IPS DF 6.9 (cell line): ENCODE data around the gene SV2C.
"Not testable (repeated sequence)": the region's sequence is repeated elsewhere in the genome, so short reads cannot be mapped to it uniquely, and the experiment has no call there.

Experiments
- DNase-seq: peaks from one replicate; pipeline ENCODE4 v3.0.0-alpha.2; 2013; ENCODE audit warnings: low read depth, low spot score
- H3K27ac ChIP-seq: one replicate; pipeline ENCODE4 v1.5.1; 2013; ENCODE audit warnings: low read length, control low read depth
- H3K27me3 ChIP-seq: 2 replicates; pipeline ENCODE4 v1.6.1; 2013; ENCODE audit warnings: mild to moderate bottlenecking, low read length; ENCODE audit not compliant: control insufficient read depth, insufficient read depth
- H3K36me3 ChIP-seq: 2 replicates; pipeline ENCODE4 v1.6.1; 2013; ENCODE audit warnings: low read length; ENCODE audit not compliant: control insufficient read depth, insufficient read depth
- H3K4me1 ChIP-seq: 2 replicates; pipeline ENCODE4 v1.6.1; 2013; ENCODE audit warnings: low read length; ENCODE audit not compliant: control insufficient read depth, insufficient read depth
- H3K4me3 ChIP-seq: 2 replicates; pipeline ENCODE4 v1.5.1; 2013; ENCODE audit warnings: mild to moderate bottlenecking, low read length
- H3K9me3 ChIP-seq: 2 replicates; pipeline ENCODE4 v1.6.1; 2013; ENCODE audit warnings: low read length, inconsistent platforms; ENCODE audit not compliant: control insufficient read depth, insufficient read depth
- WGBS: extraction: QIAGEN DNeasy Blood & Tissue Kit; methylation state at CpG from one replicate; pipeline ENCODE4 v1.1.7; 2013; ENCODE audit warnings: mixed read lengths, missing lambda C conversion rate; ENCODE audit not compliant: insufficient read length, insufficient coverage; 5-methylcytosine and 5-hydroxymethylcytosine counted together

SV2C gene

DNA sequence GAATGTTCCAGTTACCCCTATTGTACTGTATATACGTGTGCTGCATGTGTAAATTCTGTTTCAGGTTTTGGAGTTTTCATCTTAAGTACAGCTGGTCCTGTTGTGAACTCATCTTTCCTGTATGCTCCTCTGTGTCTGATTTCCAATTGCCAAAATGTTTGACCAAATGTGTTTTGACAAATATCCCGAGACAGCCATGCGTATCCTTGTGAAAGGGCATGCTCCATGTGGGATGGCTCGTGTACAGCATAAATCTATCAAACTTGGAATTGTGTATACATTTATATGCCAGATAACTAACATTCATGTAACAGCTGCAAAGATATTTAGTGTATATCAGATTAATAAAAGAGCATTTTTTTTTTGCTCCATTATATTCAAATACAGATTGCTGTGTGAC is 250.4 kb downstream of the SV2C start:
- Histone ChIP-seq H3K36me3 (no peaks in the 10 kb centered on the region), H3K27ac (no peak overlapping the region), H3K27me3 (no peaks in the 10 kb centered on the region), H3K4me3 (no peak overlapping the region), H3K4me1 (peaks cover 2% of the 10 kb centered on the region; the same call in 1 of the 2 replicates), H3K9me3 (no peaks in the 10 kb centered on the region)
- DNase-seq: no peak
- no CpG with 5 or more reads among the region's 4 CpGs for WGBS

DNA sequence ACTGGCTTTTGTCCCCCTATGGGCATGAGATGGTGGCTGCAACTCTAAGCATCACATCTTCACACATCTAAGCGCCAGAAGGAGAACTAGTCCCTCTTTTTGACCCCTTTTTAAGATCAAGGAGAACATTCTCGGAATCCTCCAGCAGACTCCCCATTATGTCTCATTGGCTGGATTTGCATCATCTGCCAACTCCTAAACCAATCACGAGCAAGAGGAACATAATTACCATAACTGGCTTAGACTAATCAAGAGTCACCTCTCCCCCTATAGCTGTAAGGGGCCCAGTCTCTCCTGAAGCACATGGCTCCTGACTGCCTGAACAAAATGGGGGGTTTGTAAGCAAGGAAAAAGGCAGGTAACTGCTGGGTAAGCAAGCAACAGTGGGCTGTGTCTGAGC is 251.4 kb downstream of the SV2C start:
- DNase-seq: no peak
- Histone ChIP-seq H3K9me3 (no peaks in the 10 kb centered on the region), H3K4me1 (peaks cover 2% of the 10 kb centered on the region; the same call in 1 of the 2 replicates), H3K27me3 (no peaks in the 10 kb centered on the region), H3K4me3 (no peak overlapping the region), H3K27ac (no peak overlapping the region), H3K36me3 (no peaks in the 10 kb centered on the region)
- WGBS: no CpG with 5 or more reads among the region's 3 CpGs

DNA sequence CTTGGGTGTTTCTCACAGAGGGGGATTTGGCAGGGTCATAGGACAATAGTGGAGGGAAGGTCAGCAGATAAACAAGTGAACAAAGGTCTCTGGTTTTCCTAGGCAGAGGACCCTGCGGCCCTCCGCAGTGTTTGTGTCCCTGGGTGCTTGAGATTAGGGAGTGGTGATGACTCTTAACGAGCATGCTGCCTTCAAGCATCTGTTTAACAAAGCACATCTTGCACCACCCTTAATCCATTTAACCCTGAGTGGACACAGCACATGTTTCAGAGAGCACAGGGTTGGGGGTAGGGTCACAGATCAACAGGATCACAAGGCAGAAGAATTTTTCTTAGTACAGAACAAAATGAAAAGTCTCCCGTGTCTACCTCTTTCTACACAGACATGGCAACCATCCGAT is 252.3 kb downstream of the SV2C start:
- not testable (repeated sequence) for DNase-seq, H3K9me3 ChIP-seq, H3K27me3 ChIP-seq, H3K27ac ChIP-seq, H3K36me3 ChIP-seq, H3K4me3 ChIP-seq, H3K4me1 ChIP-seq
- no CpG with 5 or more reads among the region's 5 CpGs for WGBS

DNA sequence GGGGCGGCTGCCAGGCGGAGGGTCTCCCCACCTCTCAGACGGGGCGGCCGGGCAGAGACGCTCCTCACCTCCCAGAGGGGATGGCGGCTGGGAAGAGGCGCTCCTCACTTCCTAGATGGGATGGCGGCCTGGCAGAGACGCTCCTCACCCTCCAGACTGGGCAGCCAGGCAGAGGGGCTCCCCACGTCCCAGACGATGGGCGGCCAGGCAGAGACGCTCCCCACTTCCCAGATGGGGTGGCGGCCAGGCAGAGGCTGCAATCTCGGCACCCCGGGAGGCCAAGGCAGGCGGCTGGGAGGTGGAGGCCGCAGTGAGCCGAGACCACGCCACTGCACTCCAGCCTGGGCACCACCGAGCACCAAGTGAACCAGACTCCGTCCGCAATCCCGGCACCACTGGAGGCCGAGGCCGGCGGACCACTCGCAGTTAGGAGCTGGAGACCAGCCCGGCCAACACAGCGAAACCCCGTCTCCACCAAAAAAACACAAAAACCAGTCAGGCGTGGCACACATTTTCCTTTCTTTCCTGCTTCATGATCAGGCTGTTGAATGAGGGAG is 253.1 kb downstream of the SV2C start:
- no CpG with 5 or more reads among the region's 33 CpGs for WGBS
- H3K36me3 ChIP-seq, H3K27ac ChIP-seq, H3K9me3 ChIP-seq, H3K27me3 ChIP-seq, DNase-seq, H3K4me1 ChIP-seq, H3K4me3 ChIP-seq: not testable (repeated sequence)

DNA sequence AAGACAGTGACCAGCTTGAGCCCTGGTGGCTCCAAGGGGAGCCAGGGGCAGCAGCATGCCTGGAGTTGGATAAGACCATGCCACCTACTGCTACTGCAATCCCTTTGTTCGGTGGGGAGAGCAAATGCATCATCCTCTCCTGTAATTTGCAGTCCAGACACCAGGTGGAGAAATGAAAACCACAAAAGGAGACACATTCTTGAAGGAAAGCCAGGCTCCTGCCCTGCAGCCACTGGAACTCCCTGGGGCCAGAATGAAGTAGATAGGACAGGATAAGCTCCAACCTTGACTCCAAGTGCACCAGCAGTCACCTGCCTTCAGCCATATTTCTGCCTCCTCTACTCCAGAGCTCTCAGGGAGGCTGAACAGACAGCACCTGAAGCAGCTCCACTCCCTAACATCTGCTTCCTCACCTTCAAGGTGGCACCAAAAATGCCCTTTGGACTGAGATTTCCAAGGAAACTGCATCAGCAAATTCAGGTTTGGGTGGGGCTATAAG is 254.8 kb downstream of the SV2C start:
- H3K9me3 ChIP-seq: no peaks in the 10 kb centered on the region
- H3K27me3 ChIP-seq: no peaks in the 10 kb centered on the region
- H3K36me3 ChIP-seq: no peaks in the 10 kb centered on the region
- H3K27ac ChIP-seq: no peak overlapping the region
- no CpG with 5 or more reads among the region's 1 CpG for WGBS
- no peak overlapping the region for H3K4me3 ChIP-seq
- H3K4me1 ChIP-seq: peaks cover 3% of the 10 kb centered on the region; the same call in 1 of the 2 replicates
- DNase-seq: peak; percentile 87

DNA sequence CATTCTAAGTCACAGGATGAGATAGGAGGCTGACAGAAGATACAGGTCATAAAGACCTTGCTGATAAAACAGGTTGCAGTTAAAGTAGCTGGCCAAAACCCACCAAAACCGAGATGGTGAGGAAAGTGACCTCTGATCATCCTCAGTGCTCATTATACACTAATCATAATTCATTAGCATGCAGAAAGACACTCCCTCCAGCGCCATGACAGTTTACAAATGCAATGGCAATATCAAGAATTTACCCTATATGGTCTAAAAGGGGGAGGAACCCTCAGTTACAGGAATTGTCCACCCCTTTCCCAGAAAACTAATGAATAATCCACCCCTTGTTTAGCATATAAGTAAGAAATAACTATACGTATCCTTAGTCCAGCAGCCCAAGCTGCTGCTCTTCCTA is 256.7 kb downstream of the SV2C start:
- Histone ChIP-seq H3K36me3 (no peaks in the 10 kb centered on the region), H3K4me3 (no peak overlapping the region), H3K9me3 (no peaks in the 10 kb centered on the region), H3K4me1 (peaks cover 3% of the 10 kb centered on the region; the same call in 1 of the 2 replicates), H3K27me3 (no peaks in the 10 kb centered on the region), H3K27ac (no peak overlapping the region)
- no peak for DNase-seq
- no CpG with 5 or more reads among the region's 3 CpGs for WGBS

DNA sequence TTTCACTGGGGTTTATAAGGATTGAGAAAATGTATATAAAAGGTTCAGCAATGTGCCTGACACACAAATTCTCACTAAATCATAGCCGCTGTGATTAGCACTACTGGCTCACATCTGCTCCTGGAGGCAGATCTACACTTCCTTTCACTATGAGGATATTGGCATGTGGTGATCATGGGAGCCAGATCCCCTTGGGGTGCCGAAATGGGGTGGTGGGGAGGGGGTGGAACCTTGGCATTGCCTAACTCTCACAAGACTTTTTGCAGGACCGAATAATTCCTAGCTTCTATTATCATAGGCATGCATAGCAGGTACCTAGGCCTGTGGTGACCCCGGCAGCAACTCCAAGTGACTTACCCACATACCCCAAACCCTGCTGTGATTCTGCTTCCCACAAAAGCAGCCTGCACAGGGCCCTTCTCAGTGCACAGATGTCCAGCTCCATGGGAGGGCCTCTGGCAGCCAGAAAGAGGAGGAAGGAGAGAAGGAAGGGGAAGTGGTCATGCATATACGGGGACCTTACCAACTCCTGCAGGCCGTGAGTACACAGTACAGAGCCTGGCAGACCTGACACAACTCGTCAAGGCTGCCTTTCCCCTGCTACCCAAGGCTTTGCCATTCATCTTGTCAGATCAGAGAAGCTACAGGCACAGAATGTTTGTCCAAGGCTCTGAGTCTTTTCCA is 258.6 kb downstream of the SV2C start:
- WGBS: no CpG with 5 or more reads among the region's 7 CpGs
- no peaks in the 10 kb centered on the region for H3K9me3 ChIP-seq
- H3K4me1 ChIP-seq: peaks cover 3% of the 10 kb centered on the region; the same call in 1 of the 2 replicates
- H3K4me3 ChIP-seq: no peak overlapping the region
- DNase-seq: no peak
- H3K27me3 ChIP-seq: no peaks in the 10 kb centered on the region
- H3K27ac ChIP-seq: no peak overlapping the region
- H3K36me3 ChIP-seq: no peaks in the 10 kb centered on the region

DNA sequence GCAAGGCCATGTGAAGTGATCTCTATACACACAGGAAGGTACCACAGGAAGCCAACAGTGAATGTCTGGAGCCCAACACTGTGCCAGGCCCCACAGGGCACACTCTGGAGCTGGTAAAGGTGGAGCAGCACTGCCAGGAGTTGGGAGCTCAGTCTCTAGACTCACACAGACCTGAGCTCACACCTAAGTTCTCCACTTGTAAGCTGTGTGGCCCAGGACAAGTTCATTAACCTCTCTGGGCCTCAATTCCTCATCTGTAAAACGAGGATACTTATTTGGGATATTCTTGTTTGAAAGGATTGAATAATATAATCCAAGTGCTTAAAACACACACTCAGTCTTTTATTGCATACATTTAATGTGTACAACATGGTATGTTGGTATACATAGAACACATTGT is 259.3 kb downstream of the SV2C start:
- Histone ChIP-seq H3K36me3 (no peaks in the 10 kb centered on the region), H3K27me3 (no peaks in the 10 kb centered on the region), H3K9me3 (no peaks in the 10 kb centered on the region), H3K4me3 (no peak overlapping the region), H3K27ac (no peak overlapping the region), H3K4me1 (peaks cover 3% of the 10 kb centered on the region; the same call in 1 of the 2 replicates)
- no CpG with 5 or more reads among the region's 1 CpG for WGBS
- DNase-seq: no peak

DNA sequence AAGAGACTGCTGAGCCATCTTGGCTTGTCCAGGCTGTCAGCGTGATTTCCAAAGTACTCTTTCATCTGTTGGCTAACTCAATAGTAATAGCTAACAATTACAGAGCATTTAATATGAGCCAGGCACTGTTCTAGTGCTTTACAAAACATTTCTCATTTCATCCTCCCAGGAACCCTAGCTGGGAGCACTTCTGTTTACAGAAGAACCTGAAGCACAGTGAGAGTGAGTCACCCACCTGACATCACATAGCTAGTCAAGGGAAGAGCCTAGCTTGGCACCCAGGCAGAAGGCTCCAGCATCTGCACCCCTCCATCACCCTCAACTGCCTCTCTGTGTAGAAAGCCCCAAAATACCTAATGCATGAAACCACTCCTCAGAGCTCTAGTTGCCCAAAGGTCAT is 262.4 kb downstream of the SV2C start:
- DNase-seq: no peak
- no peak overlapping the region for H3K27ac ChIP-seq
- WGBS: no CpG with 5 or more reads among the region's 1 CpG
- H3K36me3 ChIP-seq: no peaks in the 10 kb centered on the region
- H3K4me3 ChIP-seq: no peak overlapping the region
- 0 out of 2 replicates have a peak, but pooled peaks cover 1% of the 10 kb centered on the region for H3K4me1 ChIP-seq
- H3K27me3 ChIP-seq: no peaks in the 10 kb centered on the region
- no peaks in the 10 kb centered on the region for H3K9me3 ChIP-seq

DNA sequence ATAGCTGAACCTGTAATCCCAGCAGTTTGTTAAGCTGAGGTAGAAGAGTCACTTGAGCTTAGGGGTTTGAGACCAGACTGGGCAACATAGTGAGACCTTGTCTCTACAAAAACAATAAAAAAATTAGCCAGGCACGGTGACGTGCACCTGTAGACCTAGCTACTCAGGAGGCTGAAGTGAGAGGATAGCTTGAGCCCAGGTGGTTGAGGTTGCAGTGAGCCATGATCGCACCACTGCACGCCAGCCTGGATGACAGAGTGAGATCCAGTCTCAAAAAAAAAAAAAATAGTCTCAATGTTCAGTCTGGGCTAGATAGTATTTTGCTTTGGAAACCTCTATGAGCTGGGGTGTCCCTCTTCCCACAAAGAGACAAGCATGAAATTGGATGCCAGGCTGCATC is 268.0 kb downstream of the SV2C start:
- H3K27ac ChIP-seq: no peak overlapping the region
- no peak for DNase-seq
- no peaks in the 10 kb centered on the region for H3K4me1 ChIP-seq
- no CpG with 5 or more reads among the region's 4 CpGs for WGBS
- no peaks in the 10 kb centered on the region for H3K9me3 ChIP-seq
- H3K27me3 ChIP-seq: no peaks in the 10 kb centered on the region
- H3K4me3 ChIP-seq: no peak overlapping the region
- H3K36me3 ChIP-seq: no peaks in the 10 kb centered on the region

DNA sequence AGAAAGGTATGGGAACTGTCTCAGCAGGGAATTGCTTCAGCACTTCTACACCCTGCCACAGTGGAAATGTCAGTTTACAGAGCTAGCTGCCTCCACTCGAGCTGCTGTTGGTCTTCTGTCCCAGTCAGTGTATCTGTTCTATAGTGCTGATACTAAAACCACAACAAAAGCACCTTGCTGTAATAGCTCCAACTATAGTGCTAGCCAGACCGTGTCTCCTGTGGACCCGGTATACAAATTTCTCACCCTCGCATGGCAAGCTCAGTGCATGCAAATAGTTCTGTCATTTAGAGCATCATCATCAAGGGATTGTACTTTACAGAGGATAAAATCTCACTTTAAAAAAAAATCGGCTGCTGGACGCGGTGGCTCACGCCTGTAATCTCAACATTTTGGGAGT is 268.4 kb downstream of the SV2C start:
- no CpG with 5 or more reads among the region's 8 CpGs for WGBS
- Histone ChIP-seq H3K36me3 (no peaks in the 10 kb centered on the region), H3K27me3 (no peaks in the 10 kb centered on the region), H3K4me3 (no peak overlapping the region), H3K27ac (no peak overlapping the region), H3K9me3 (no peaks in the 10 kb centered on the region), H3K4me1 (no peaks in the 10 kb centered on the region)
- DNase-seq: no peak
